ENCODE data around the gene PGLYRP1.

DNA sequence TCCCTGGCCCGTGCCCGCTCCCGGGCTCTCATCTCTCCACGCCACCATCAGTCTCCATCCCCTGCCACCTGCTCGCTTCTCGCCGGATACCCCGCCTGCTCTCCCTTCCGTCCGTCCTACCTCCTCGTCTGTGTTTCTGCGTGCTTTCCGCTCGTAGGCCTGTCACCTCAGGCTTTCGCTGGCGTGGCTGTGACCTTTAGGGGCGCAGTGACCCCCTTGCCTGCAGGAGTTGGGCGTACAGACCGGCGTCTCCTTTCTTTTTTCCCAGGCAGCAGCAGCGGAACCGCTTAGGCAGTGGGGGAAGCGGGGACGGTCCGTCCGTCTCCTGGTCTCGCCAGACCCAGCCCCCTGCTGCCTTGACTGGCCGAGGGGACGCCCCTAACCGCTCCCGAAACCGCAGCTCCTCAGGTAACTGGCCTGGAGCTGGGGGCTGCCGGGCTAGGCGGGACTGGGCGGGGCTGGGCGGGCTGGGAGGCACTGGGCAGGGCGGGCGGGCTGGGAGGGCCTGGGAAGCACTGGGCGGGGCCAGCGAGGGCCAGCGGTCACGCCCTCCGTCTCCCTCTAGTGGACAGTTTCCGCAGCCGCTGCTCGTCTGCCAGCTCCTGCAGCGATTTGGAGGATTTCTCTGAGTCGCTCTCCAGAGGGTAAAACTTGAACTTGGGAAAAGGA is 6.3 kb downstream of the PGLYRP1 start:
- TF ChIP-seq EP300 (IDR thresholded peaks at IDR 0.05; ENCODE audit: low read depth): no peak
- TF ChIP-seq, protein P1, sequence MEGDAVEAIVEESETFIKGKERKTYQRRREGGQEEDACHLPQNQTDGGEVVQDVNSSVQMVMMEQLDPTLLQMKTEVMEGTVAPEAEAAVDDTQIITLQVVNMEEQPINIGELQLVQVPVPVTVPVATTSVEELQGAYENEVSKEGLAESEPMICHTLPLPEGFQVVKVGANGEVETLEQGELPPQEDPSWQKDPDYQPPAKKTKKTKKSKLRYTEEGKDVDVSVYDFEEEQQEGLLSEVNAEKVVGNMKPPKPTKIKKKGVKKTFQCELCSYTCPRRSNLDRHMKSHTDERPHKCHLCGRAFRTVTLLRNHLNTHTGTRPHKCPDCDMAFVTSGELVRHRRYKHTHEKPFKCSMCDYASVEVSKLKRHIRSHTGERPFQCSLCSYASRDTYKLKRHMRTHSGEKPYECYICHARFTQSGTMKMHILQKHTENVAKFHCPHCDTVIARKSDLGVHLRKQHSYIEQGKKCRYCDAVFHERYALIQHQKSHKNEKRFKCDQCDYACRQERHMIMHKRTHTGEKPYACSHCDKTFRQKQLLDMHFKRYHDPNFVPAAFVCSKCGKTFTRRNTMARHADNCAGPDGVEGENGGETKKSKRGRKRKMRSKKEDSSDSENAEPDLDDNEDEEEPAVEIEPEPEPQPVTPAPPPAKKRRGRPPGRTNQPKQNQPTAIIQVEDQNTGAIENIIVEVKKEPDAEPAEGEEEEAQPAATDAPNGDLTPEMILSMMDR (IDR thresholded peaks at IDR 0.05): peak in 4 of 5 experiments; percentile 52 to 94 (median 88)
- no peak for TF ChIP-seq POLR2A (IDR thresholded peaks at IDR 0.05)

Measured in transverse colon (tissue), 3 donors.